AG10803 (cell line): ENCODE measurements around the gene UBE2U.

Experiments
- DNase-seq: peaks from one replicate; pipeline ENCODE4 v3.0.0; 2010; ENCODE audit warnings: low read depth
- H3K4me3 ChIP-seq: 2 replicates; pipeline ENCODE4 v1.5.1; 2011; ENCODE audit warnings: mild to moderate bottlenecking, low read length, control low read depth
- TF ChIP-seq, protein P1 (sequence below): conservative IDR thresholded peaks from 2 replicates; pipeline ENCODE4 v1.5.1; 2011; ENCODE audit warnings: mild to moderate bottlenecking, low read length, control low read depth, inconsistent platforms

The UBE2U gene, protein sequence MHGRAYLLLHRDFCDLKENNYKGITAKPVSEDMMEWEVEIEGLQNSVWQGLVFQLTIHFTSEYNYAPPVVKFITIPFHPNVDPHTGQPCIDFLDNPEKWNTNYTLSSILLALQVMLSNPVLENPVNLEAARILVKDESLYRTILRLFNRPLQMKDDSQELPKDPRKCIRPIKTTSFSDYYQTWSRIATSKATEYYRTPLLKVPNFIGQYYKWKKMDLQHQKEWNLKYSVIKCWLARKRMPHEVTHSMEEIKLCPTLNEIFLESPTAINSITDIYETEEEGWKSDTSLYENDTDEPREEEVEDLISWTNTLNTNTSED

DNA sequence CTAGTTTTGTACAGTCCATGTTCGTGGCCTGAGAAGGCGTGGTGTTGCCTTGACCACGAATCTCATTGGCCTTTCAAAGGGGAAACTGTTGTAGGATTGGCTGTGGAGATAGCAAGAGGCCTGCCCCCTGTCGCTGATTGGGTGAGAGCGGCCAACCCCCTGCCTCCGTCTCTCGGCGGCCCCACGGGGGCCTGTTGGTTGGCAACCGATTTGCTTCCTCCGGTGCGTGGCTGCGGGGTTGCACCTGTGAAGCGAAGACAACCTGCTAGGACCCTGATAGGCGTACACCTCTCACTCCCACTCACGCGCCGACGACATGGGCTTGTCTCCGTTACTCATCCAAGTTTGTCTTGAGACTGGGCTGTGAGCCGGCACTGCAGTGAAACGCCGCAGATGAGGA lies at the start of gene UBE2U:
Gene UBE2U, plus strand, starts transcription at position 204 of the 400 bp plus-strand sequence. CDS start 428 bp downstream, outside the sequence.
- TF ChIP-seq, protein P1, sequence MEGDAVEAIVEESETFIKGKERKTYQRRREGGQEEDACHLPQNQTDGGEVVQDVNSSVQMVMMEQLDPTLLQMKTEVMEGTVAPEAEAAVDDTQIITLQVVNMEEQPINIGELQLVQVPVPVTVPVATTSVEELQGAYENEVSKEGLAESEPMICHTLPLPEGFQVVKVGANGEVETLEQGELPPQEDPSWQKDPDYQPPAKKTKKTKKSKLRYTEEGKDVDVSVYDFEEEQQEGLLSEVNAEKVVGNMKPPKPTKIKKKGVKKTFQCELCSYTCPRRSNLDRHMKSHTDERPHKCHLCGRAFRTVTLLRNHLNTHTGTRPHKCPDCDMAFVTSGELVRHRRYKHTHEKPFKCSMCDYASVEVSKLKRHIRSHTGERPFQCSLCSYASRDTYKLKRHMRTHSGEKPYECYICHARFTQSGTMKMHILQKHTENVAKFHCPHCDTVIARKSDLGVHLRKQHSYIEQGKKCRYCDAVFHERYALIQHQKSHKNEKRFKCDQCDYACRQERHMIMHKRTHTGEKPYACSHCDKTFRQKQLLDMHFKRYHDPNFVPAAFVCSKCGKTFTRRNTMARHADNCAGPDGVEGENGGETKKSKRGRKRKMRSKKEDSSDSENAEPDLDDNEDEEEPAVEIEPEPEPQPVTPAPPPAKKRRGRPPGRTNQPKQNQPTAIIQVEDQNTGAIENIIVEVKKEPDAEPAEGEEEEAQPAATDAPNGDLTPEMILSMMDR: no peak
- no peak within 1 kb of the TSS for H3K4me3 ChIP-seq
- DNase-seq: no peak

DNA sequence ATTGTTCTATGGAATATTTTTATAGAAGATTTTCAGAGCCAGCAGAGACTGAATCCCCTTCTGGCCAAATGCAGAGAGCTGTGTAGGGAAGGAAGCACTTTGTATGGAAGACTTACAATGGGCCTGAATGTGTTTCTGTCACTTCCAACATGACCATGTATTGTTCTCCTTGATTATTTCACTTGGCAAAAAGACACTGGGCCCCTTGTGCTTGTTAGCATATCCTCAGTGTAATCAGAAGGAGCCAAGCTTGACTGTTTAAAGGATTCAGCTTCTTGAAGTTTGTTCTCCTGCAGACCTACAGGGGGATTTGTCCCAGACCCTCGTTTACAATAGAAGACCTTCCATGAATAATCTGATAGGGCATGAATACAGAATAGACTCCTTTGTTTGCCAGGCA lies 48.1 kb upstream of the UBE2U start:
- no peak for DNase-seq
- no peak overlapping the region for H3K4me3 ChIP-seq
- TF ChIP-seq, protein P1: no peak

DNA sequence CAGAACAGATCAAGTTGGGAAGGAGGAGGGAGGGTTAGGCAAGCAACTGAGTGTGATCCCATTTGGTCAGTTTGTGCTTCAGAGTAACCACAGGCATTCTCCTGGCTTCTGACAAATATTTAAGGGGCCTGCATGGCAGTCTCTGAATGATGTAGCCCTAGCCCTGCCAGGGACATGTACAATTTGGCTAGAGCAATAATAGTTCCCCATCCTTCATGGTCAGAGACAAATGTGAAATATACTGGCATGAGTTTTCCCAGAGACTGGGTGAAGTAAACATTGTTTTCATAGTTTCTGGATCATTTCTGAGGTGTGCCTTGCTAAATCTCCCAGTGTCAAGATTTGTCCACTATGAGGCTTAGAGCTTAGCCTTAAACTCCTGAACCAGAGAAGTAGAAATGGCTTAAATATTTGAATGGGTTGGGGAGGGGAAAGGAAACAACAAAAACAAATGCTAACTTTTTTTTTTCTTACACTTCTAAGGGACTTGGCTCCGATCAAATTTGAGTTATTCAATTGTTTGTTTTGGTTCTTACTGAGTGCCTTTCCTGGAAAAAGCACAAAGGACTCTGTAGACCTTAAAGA lies 42.0 kb upstream of the UBE2U start:
- TF ChIP-seq, protein P1: peak; percentile 25; the same call in 1 of the 2 replicates
- H3K4me3 ChIP-seq: no peak overlapping the region
- DNase-seq: peak; percentile 98

DNA sequence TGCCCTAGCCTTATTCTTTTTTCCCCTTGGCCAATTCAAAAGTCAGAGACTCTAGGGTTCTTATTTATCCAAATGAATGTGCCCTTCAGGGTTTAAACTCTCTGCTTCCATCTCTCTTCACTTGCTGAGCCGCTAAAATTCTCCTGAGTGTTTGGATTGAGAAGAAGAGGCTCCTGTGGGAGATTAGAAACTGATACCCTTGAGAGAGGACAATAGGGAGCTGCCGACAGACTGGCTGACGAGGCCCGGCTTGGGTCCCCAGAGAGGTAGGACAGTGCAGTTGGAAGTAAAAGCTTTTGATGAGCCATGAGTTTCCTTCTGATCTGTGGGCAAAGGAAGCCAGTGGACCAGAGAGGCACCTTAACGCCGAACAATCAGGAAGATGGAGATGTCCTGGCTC lies 41.3 kb upstream of the UBE2U start:
- TF ChIP-seq, protein P1: no peak
- H3K4me3 ChIP-seq: no peak overlapping the region
- DNase-seq: no peak

DNA sequence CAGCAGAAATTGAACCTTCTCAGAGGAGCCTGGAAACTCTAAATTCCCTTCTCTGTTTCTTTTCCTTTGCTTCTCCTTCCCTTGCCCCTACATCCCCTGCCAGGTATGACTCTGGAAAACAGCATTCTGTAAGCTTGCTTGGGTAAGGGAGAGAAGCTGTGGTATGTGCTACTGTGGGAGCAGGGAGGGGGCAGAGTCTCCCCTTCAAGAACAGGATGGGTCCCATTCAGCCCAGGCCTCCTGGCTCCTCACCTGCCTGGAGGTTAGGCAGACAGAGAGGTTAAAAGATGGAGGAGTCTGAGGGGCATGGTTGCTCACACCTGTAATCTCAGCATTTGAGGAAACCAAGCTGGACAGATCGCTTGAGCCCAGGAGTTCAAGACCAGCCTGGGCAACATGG lies 40.6 kb upstream of the UBE2U start:
- H3K4me3 ChIP-seq: no peak overlapping the region
- TF ChIP-seq, protein P1: no peak
- no peak for DNase-seq

- TF ChIP-seq, protein P1: no peak
- H3K4me3 ChIP-seq: no peak overlapping the region
- DNase-seq: no peak
Observed at GRCh38 chr1:64163431-64163830, 40.0 kb upstream of the UBE2U start.

DNA sequence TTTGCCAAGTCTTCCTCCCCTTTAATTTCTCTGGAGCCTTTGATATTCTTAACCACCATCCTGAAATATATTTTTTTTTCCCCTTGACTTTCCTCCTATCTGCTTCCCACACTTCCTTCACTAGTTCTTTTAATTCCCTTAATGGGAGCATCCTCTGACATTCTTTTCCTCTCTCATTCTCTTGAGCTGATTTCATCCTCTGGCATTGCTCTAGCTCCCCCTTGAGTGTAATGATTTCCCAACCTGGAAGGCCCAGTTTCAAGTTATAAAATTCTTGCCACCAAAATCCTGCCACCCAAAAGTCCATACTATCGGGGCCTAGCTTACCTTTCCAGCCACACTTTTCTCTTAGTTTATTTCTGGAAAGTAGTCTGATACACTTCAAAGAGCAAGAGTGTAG lies 39.5 kb upstream of the UBE2U start:
- peak; percentile 73 for DNase-seq
- TF ChIP-seq, protein P1: peak; percentile 70
- H3K4me3 ChIP-seq: no peak overlapping the region
